H1 (cell line): ENCODE data around the gene MTF1. TPM values are rescaled to one million over a fixed set of nuclear protein-coding genes. Genes with fewer than 3 reads are reported as not detected.

Source experiments
- CTCF ChIA-PET: fragments of 300-600 bp; sonication (Branson Sonifier 250); formaldehyde crosslinking; loops from one replicate; lab custom pipeline; 2021; ENCODE audit not compliant: partially characterized antibody; lab: Charles Lee
- POLR2A ChIA-PET: fragments of 300-600 bp; sonication (Branson Sonifier 250); formaldehyde crosslinking; loops from one replicate; lab custom pipeline; 2021; ENCODE audit warnings: inconsistent platforms; ENCODE audit not compliant: partially characterized antibody; lab: Charles Lee
- DNase-seq, 2 experiments: peaks; one replicate each; pipeline versions ENCODE4 v3.0.0 to v3.0.0-alpha.2; 2010 to 2022; ENCODE audit warnings: low spot score in 2 of 2, low read depth in 1 of 2, mixed read lengths in 1 of 2
- FAIRE-seq: peaks from 2 replicates; lab custom pipeline; 2011; peaks lifted over from hg19 to GRCh38; lab: Jason Lieb, UNC
- H2AFZ ChIP-seq: 2 replicates; pipeline ENCODE4 v1.8.1; 2012; ENCODE audit warnings: low read length, inconsistent platforms
- H2AK5ac ChIP-seq: 2 replicates; pipeline ENCODE4 v1.6.1; 2013; ENCODE audit warnings: low read depth, low read length
- H2BK120ac ChIP-seq: replicated peaks from 2 replicates; pipeline ENCODE3; 2013; ENCODE audit warnings: low read depth, low read length, inconsistent platforms
- H2BK12ac ChIP-seq: 2 replicates; pipeline ENCODE4 v1.6.1; 2013; ENCODE audit warnings: low read depth, low read length
- H2BK15ac ChIP-seq: 2 replicates; pipeline ENCODE4 v1.6.1; 2013; ENCODE audit warnings: low read length
- H2BK20ac ChIP-seq: 2 replicates; pipeline ENCODE4 v1.6.1; 2013; ENCODE audit warnings: low read length
- H2BK5ac ChIP-seq: 2 replicates; pipeline ENCODE4 v1.6.1; 2013; ENCODE audit warnings: low read depth, low read length
- H3K14ac ChIP-seq: 2 replicates; pipeline ENCODE4 v1.6.1; 2013; ENCODE audit warnings: inconsistent platforms; ENCODE audit not compliant: insufficient read length
- H3K18ac ChIP-seq: 2 replicates; pipeline ENCODE4 v1.6.1; 2013; ENCODE audit warnings: low read length; ENCODE audit errors: extremely low read depth
- H3K23ac ChIP-seq: 2 replicates; pipeline ENCODE4 v1.6.1; 2013; ENCODE audit warnings: inconsistent platforms; ENCODE audit not compliant: insufficient read length
- H3K23me2 ChIP-seq: 2 replicates; pipeline ENCODE4 v1.6.1; 2013; ENCODE audit warnings: low read depth, low read length
- H3K27ac ChIP-seq: 2 replicates; pipeline ENCODE4 v1.6.1; 2011; ENCODE audit warnings: low read depth, low read length, inconsistent platforms
- H3K27me3 ChIP-seq, 4 experiments: replicated peaks in 1 of 4; 1 replicate in 1 of 4; 2 replicates in 3 of 4; pipeline versions ENCODE4 v1.6.1 to v1.8.1; 2011 to 2013; ENCODE audit warnings: low read length in 3 of 4, mild to moderate bottlenecking in 3 of 4, inconsistent platforms in 2 of 4, mixed read lengths in 2 of 4, moderate library complexity in 1 of 4; ENCODE audit not compliant: control insufficient read depth in 3 of 4, insufficient read depth in 3 of 4; ENCODE audit errors: extremely low read depth in 1 of 4
- H3K36me3 ChIP-seq, 4 experiments: 2 replicates each; pipeline versions ENCODE4 v1.6.1 to v1.8.1; 2011 to 2013; ENCODE audit warnings: mild to moderate bottlenecking in 4 of 4, low read length in 3 of 4, moderate library complexity in 2 of 4, control low read depth in 1 of 4, inconsistent platforms in 1 of 4; ENCODE audit not compliant: insufficient read depth in 4 of 4, control insufficient read depth in 2 of 4
- H3K4ac ChIP-seq: replicated peaks from 2 replicates; pipeline ENCODE3; 2013; ENCODE audit warnings: low read length, low read depth, mixed read lengths, inconsistent platforms; ENCODE audit not compliant: insufficient read length
- H3K4me1 ChIP-seq, 4 experiments: replicated peaks in 1 of 4; 1 replicate in 1 of 4; 2 replicates in 3 of 4; pipeline versions ENCODE4 v1.6.1 to v1.8.1; 2011 to 2013; ENCODE audit warnings: low read length in 3 of 4, inconsistent platforms in 2 of 4, mixed read lengths in 1 of 4; ENCODE audit not compliant: insufficient read depth in 4 of 4, control insufficient read depth in 3 of 4
- H3K4me2 ChIP-seq, 2 experiments: 2 replicates each; pipeline versions ENCODE4 v1.6.1 to v1.8.1; 2011 to 2013; ENCODE audit warnings: low read depth in 2 of 2, low read length in 2 of 2, control low read depth in 1 of 2, inconsistent platforms in 1 of 2, mild to moderate bottlenecking in 1 of 2; ENCODE audit not compliant: insufficient read depth in 1 of 2
- H3K4me3 ChIP-seq, 4 experiments: fragments of 200-600, 300-600 bp in 1 of 4; sonication (generic), shearing (Covaris generic), sonication (Bioruptor Twin) in 1 of 4; 2 replicates each; pipeline versions ENCODE4 v1.5.1 to v1.8.1; 2011 to 2016; ENCODE audit warnings: low read length in 4 of 4, low read depth in 3 of 4, control low read depth in 2 of 4, inconsistent platforms in 2 of 4, mild to moderate bottlenecking in 2 of 4, mixed read lengths in 1 of 4, moderate library complexity in 1 of 4; ENCODE audit not compliant: insufficient read depth in 2 of 4; ENCODE audit errors: extremely low read depth in 1 of 4
- H3K56ac ChIP-seq: replicated peaks from 2 replicates; pipeline ENCODE3; 2013; ENCODE audit warnings: low read depth, mild to moderate bottlenecking, mixed read lengths, low read length, inconsistent platforms; ENCODE audit not compliant: insufficient read length
- H3K79me1 ChIP-seq: 2 replicates; pipeline ENCODE4 v1.6.1; 2013; ENCODE audit warnings: low read depth, low read length, control low read depth
- H3K79me2 ChIP-seq, 2 experiments: 2 replicates each; pipeline versions ENCODE4 v1.6.1 to v1.8.1; 2012 to 2013; ENCODE audit warnings: low read length in 2 of 2, mild to moderate bottlenecking in 2 of 2, inconsistent platforms in 1 of 2; ENCODE audit not compliant: insufficient read depth in 2 of 2, control insufficient read depth in 1 of 2
- H3K9ac ChIP-seq, 4 experiments: replicated peaks in 1 of 4; 1 replicate in 1 of 4; 2 replicates in 3 of 4; pipeline versions ENCODE4 v1.6.1 to v1.8.1; 2011 to 2013; ENCODE audit warnings: low read depth in 3 of 4, low read length in 3 of 4, control low read depth in 2 of 4, mild to moderate bottlenecking in 2 of 4, moderate library complexity in 2 of 4, inconsistent platforms in 1 of 4; ENCODE audit errors: extremely low read depth in 1 of 4
- H3K9me3 ChIP-seq, 2 experiments: 2 replicates each; pipeline versions ENCODE4 v1.6.1 to v1.8.1; 2012 to 2013; ENCODE audit warnings: mild to moderate bottlenecking in 2 of 2, moderate library complexity in 2 of 2, control low read depth in 1 of 2, inconsistent platforms in 1 of 2, low read depth in 1 of 2, low read length in 1 of 2, mixed read lengths in 1 of 2; ENCODE audit not compliant: insufficient read depth in 2 of 2
- H4K20me1 ChIP-seq, 2 experiments: replicated peaks in 1 of 2; 2 replicates each; pipeline versions ENCODE3 to v1.8.1; 2011 to 2013; ENCODE audit warnings: inconsistent platforms in 2 of 2, low read length in 2 of 2, mild to moderate bottlenecking in 1 of 2; ENCODE audit not compliant: insufficient read depth in 2 of 2, control insufficient read depth in 1 of 2
- H4K5ac ChIP-seq: 2 replicates; pipeline ENCODE4 v1.6.1; 2013; ENCODE audit warnings: low read length, low read depth, mixed read lengths, inconsistent platforms; ENCODE audit not compliant: insufficient read length
- H4K8ac ChIP-seq: 2 replicates; pipeline ENCODE4 v1.8.0; 2013; ENCODE audit warnings: mild to moderate bottlenecking, moderate library complexity, low read length, inconsistent platforms; ENCODE audit not compliant: insufficient read depth; ENCODE audit errors: extremely low read depth
- H4K91ac ChIP-seq: replicated peaks from 2 replicates; pipeline ENCODE3; 2013; ENCODE audit warnings: low read length, mixed read lengths, inconsistent platforms; ENCODE audit not compliant: insufficient read length
- CBX8 ChIP-seq: fragments of 300-800, 300-1000 bp; sonication (generic); IDR thresholded peaks from 2 replicates; pipeline ENCODE4 v1.7.1; 2016; ENCODE audit warnings: low read depth, low read length, borderline replicate concordance
- PHF8 ChIP-seq: fragments of 200-600 bp; sonication (generic); conservative IDR thresholded peaks from 2 replicates; pipeline ENCODE4 v1.7.1; 2012; ENCODE audit warnings: low read depth, mild to moderate bottlenecking, inconsistent platforms, low read length, moderate library complexity
- SAP30 ChIP-seq: fragments of 300-600 bp; sonication (generic); IDR thresholded peaks from 2 replicates; pipeline ENCODE4 v1.7.1; 2012; ENCODE audit warnings: low read length, moderate library complexity, mild to moderate bottlenecking, inconsistent platforms; ENCODE audit not compliant: insufficient read depth, insufficient replicate concordance
- SIN3A ChIP-seq, 2 experiments: IDR thresholded peaks in 1 of 2; conservative IDR thresholded peaks in 1 of 2; 2 replicates each; pipeline ENCODE4 v1.6.1; 2011 to 2012; ENCODE audit warnings: low read length in 2 of 2, improper control_type of control experiment in 1 of 2, low read depth in 1 of 2, mild to moderate bottlenecking in 1 of 2
- SIX5 ChIP-seq: IDR thresholded peaks from 2 replicates; pipeline ENCODE4 v1.6.1; 2011; ENCODE audit warnings: mild to moderate bottlenecking, low read depth, low read length
- SP1 ChIP-seq: IDR thresholded peaks from 2 replicates; pipeline ENCODE4 v1.6.1; 2011; ENCODE audit warnings: low read depth, low read length
- TAF7 ChIP-seq: optimal IDR thresholded peaks from 2 replicates; pipeline ENCODE3; 2011; ENCODE audit warnings: low read depth, mild to moderate bottlenecking, inconsistent platforms, low read length, moderate library complexity, borderline replicate concordance
- WGBS, 2 experiments: shearing (Covaris generic) in 1 of 2; methylation state at CpG; one replicate each; pipeline versions ENCODE4 v1.1.6 to v1.1.7; 2013 to 2015; ENCODE audit warnings: low lambda C conversion rate in 2 of 2, mixed read lengths in 2 of 2, inconsistent platforms in 1 of 2, low coverage in 1 of 2, missing lambda C conversion rate in 1 of 2; ENCODE audit not compliant: insufficient replicate concordance in 2 of 2, insufficient coverage in 1 of 2, insufficient read length in 1 of 2; ENCODE audit errors: extremely low coverage in 1 of 2, missing lambda C conversion rate in 1 of 2; 5-methylcytosine and 5-hydroxymethylcytosine counted together
- polyA plus RNA-seq, 7 experiments: library from polyadenylated mRNA; depleted of rRNA in 3 of 7; stranded (reverse) in 5 of 7; unstranded in 2 of 7; fragments of >200 nt in 5 of 7; fragments of 200-250 nt in 2 of 7; gene quantifications; 1 replicate in 5 of 7; 2 replicates in 1 of 7; 4 replicates in 1 of 7; pipeline versions ENCODE4 v1.2.1 to v1.2.3, GENCODE V29; 2011 to 2013; ENCODE audit warnings: missing spikeins in 2 of 7, mixed read lengths in 2 of 7
- total RNA-seq: library from RNA; stranded (reverse); fragmentation: NEBNext Ultra II Directional; extraction: Animal tissue kit (Norgen Biotek cat#: 25700); gene quantifications from 2 replicates; pipeline ENCODE4 v1.2.1, GENCODE V29; 2021

MTF1 gene
- total and polyA plus RNA-seq, 2 of the 8 experiments (the other 6 are each of a cell fraction or from before 2014, with no cell fraction given), result 4.0 to 15.5 TPM

- Histone ChIP-seq H4K20me1 (peaks cover 0 to 17% of the 10 kb centered on the region in 2 experiments), H3K18ac (no peak overlapping the region), H3K4me3 (no peak overlapping the region), H2BK5ac (no peak overlapping the region), H3K79me2 (peaks cover 8 to 15% of the 10 kb centered on the region in 2 experiments), H3K4ac (no peak overlapping the region), H4K5ac (no peak overlapping the region), H3K9me3 (no peaks in the 10 kb centered on the region), H3K4me1 (peaks cover 4 to 14% (median 10%) of the 10 kb centered on the region in 4 experiments; a peak in 6 of 7 replicates), H4K91ac (no peak overlapping the region), H3K79me1 (peaks cover 8% of the 10 kb centered on the region), H2BK20ac (no peak overlapping the region), H3K27ac (no peak overlapping the region), H3K4me2 (no peak overlapping the region; a peak in 1 of 4 replicates), H3K56ac (no peak overlapping the region), H3K14ac (no peak overlapping the region), H3K27me3 (no peaks in the 10 kb centered on the region), H3K36me3 (peaks cover 8 to 29% (median 13%) of the 10 kb centered on the region in 4 experiments), H3K23ac (no peak overlapping the region), H2BK120ac (no peak overlapping the region), H2AK5ac (no peak overlapping the region), H4K8ac (no peak overlapping the region), H2AFZ (no peak overlapping the region), H2BK15ac (no peak overlapping the region), H3K9ac (no peak overlapping the region), H3K23me2 (peaks cover 5% of the 10 kb centered on the region; the same call in 1 of the 2 replicates), H2BK12ac (no peak overlapping the region)
- no peak for DNase-seq
- no peak for FAIRE-seq
- 80% methylated on average over 2 of the region's 2 CpGs; no CpG with 5 or more reads in 1 of the 2 experiments for WGBS, 2 experiments
- ChIA-PET POLR2A (no interaction called here), CTCF (no interaction called here)
- no peak for TF ChIP-seq SP1
- TF ChIP-seq SIX5, result no peak
- TF ChIP-seq CBX8, result no peak
- TF ChIP-seq PHF8, result no peak
- no peak for TF ChIP-seq SIN3A (conservative IDR thresholded peaks at IDR 0.05 in 1 of 2, IDR thresholded peaks at IDR 0.05 in 1 of 2; ENCODE audit: low read depth in 1 of 2, low read length in 2 of 2)
- TF ChIP-seq TAF7, result no peak
- TF ChIP-seq SAP30, result no peak
These were observed 49.5 kb downstream of the MTF1 start for GRCh38 chr1:37809942-37810341.
